Panc1 (cell line): ENCODE data around the gene PDE4B. TPM values are rescaled to one million over a fixed set of nuclear protein-coding genes. Genes with fewer than 3 reads are reported as not detected.

Experiments used
- ATAC-seq: fragments of 200-7000 bp; cut with Tn5 transposase; 2 replicates; pipeline ENCODE4 v1.9.1; 2020; ENCODE audit warnings: mild to moderate bottlenecking, moderate library complexity
- BruUV-seq: library from RNA; stranded (reverse); fragments of 400-500 nt; replicated peaks from 2 replicates; lab custom pipeline; 2021; lab: Mats Ljungman, UMichigan
- CTCF ChIA-PET: fragments of 300-600 bp; sonication (Branson Sonifier 250); formaldehyde crosslinking; loops from one replicate; lab custom pipeline; 2022; ENCODE audit warnings: antibody characterized with exemption; lab: Charles Lee
- POLR2A ChIA-PET: fragments of 300-600 bp; sonication (Branson Sonifier 250); formaldehyde crosslinking; loops from one replicate; lab custom pipeline; 2022; ENCODE audit warnings: antibody characterized with exemption; lab: Charles Lee
- DNase-seq: peaks from one replicate; pipeline ENCODE4 v3.0.0-alpha.2; 2010; ENCODE audit warnings: low read depth, low spot score
- H3K27ac ChIP-seq: 2 replicates; pipeline ENCODE4 v1.5.1; 2011; ENCODE audit warnings: mild to moderate bottlenecking, low read length, inconsistent platforms
- H3K27me3 ChIP-seq: fragments of 200-500 bp; sonication (Bioruptor generic); 2 replicates; pipeline ENCODE4 v1.6.0; 2014; ENCODE audit warnings: low read length, inconsistent platforms; ENCODE audit not compliant: control insufficient read depth, insufficient read depth
- H3K36me3 ChIP-seq: fragments of 200-500 bp; sonication (Bioruptor generic); 2 replicates; pipeline ENCODE4 v1.5.1; 2014; ENCODE audit warnings: inconsistent platforms, mild to moderate bottlenecking, low read length, moderate library complexity; ENCODE audit not compliant: control insufficient read depth, insufficient read depth
- H3K4me1 ChIP-seq: 2 replicates; pipeline ENCODE4 v1.5.1; 2011; ENCODE audit warnings: inconsistent platforms, mild to moderate bottlenecking, low read length, moderate library complexity; ENCODE audit not compliant: control insufficient read depth, insufficient read depth
- H3K4me3 ChIP-seq, 2 experiments: 2 replicates each; pipeline ENCODE4 v1.5.1; 2011 to 2012; ENCODE audit warnings: low read depth in 2 of 2, low read length in 2 of 2, mild to moderate bottlenecking in 2 of 2, inconsistent platforms in 1 of 2, moderate library complexity in 1 of 2
- H3K9me3 ChIP-seq: fragments of 200-500 bp; sonication (Bioruptor generic); 2 replicates; pipeline ENCODE4 v1.5.1; 2014; ENCODE audit warnings: low read depth, mild to moderate bottlenecking, inconsistent platforms, low read length, moderate library complexity; ENCODE audit not compliant: control insufficient read depth, insufficient read depth
- CTCF ChIP-seq: fragments of 450-650 bp; IDR thresholded peaks from 2 replicates; pipeline ENCODE4 v1.5.1; 2017; ENCODE audit warnings: mild to moderate bottlenecking
- POLR2AphosphoS5 ChIP-seq: IDR thresholded peaks from 2 replicates; pipeline ENCODE4 v1.6.1; 2012; ENCODE audit warnings: mild to moderate bottlenecking, low read depth, low read length, moderate library complexity
- REST ChIP-seq, 2 experiments: IDR thresholded peaks; 2 replicates each; pipeline ENCODE4 v1.6.1; 2011 to 2012; ENCODE audit warnings: low read depth in 2 of 2, control low read depth in 1 of 2, low read length in 1 of 2, mild to moderate bottlenecking in 1 of 2, moderate library complexity in 1 of 2; ENCODE audit not compliant: insufficient read depth in 1 of 2
- SIN3A ChIP-seq: IDR thresholded peaks from 2 replicates; pipeline ENCODE4 v1.6.1; 2012; ENCODE audit warnings: low read depth, mild to moderate bottlenecking, low read length, moderate library complexity, borderline replicate concordance; ENCODE audit not compliant: insufficient read depth
- TCF7L2 ChIP-seq: IDR thresholded peaks from 2 replicates; pipeline ENCODE4 v1.6.1; 2011; ENCODE audit warnings: mild to moderate bottlenecking, low read depth, low read length, inconsistent platforms
- in situ Hi-C: cut with HindIII; loops from 2 replicates; pipeline ENCODE4 v1.10.0; 2016; ENCODE audit warnings: low sequenced_read_pairs, low pct_unique_long_range_greater_than_20kb
- intact Hi-C: fragments of 100-400 bp; cut with micrococcal nuclease; formaldehyde crosslinking; loops from one replicate; pipeline ENCODE4 v1.10.0; 2022; ENCODE audit not compliant: unreplicated experiment
- total RNA-seq: library from RNA; stranded (reverse); gene quantifications from one replicate; pipeline ENCODE4 v1.2.1, GENCODE V29; 2021; ENCODE audit not compliant: unreplicated experiment

Gene PDE4B
- total RNA-seq, 1 experiment from 2014 or later, result 0.26 TPM

GRCh38 chr1:66399888-66400529 is 607.3 kb downstream of the PDE4B start:
- no peak for ATAC-seq
- intact Hi-C loops, result no loop called here
- in situ Hi-C loops, result no loop called here

GRCh38 chr1:66400660-66401059 is 608.0 kb downstream of the PDE4B start:
- Histone ChIP-seq H3K9me3 (no peaks in the 10 kb centered on the region), H3K36me3 (no peaks in the 10 kb centered on the region), H3K27ac (no peak overlapping the region), H3K27me3 (no peaks in the 10 kb centered on the region), H3K4me3 (no peak overlapping the region), H3K4me1 (no peaks in the 10 kb centered on the region)
- no TSS peak for BruUV-seq
- TF ChIP-seq TCF7L2 (no peak), POLR2AphosphoS5 (no peak), REST (IDR thresholded peaks at IDR 0.05; ENCODE audit: insufficient read depth in 1 of 2, low read depth in 2 of 2, low read length in 1 of 2) (no peak), SIN3A (no peak), CTCF (no peak)
- intact Hi-C loops (no loop called here), in situ Hi-C loops (no loop called here)
- ATAC-seq (no peak), DNase-seq (no peak)
- CTCF ChIA-PET, result no interaction called here
- POLR2A ChIA-PET, result no interaction called here

More at GRCh38 chr1:66399888-66400529, 607.3 kb downstream of the PDE4B start:
- Histone ChIP-seq H3K36me3 (no peaks in the 10 kb centered on the region), H3K27me3 (no peaks in the 10 kb centered on the region), H3K4me3 (no peak overlapping the region), H3K4me1 (no peaks in the 10 kb centered on the region), H3K27ac (no peak overlapping the region), H3K9me3 (no peaks in the 10 kb centered on the region)
- ChIA-PET POLR2A (no interaction called here), CTCF (no interaction called here)
- no peak for DNase-seq
- TF ChIP-seq POLR2AphosphoS5, result no peak
- no peak for TF ChIP-seq REST (IDR thresholded peaks at IDR 0.05; ENCODE audit: insufficient read depth in 1 of 2, low read depth in 2 of 2, low read length in 1 of 2)
- no peak for TF ChIP-seq SIN3A
- TF ChIP-seq TCF7L2, result no peak
- TF ChIP-seq CTCF, result no peak
- BruUV-seq, result no TSS peak
